ENCODE results near the gene VAC14.
"Not testable (repeated sequence)": the region's sequence is repeated elsewhere in the genome, so short reads cannot be mapped to it uniquely, and the experiment has no call there.

VAC14 gene

GRCh38 chr16:70800781-70801480, at the start of gene VAC14:
VAC14 (minus strand) TSS chr16:70801158; CDS start chr16:70800900, 258 bp downstream.
- DNase-seq, result peak; percentile 71 to 80

GRCh38 chr16:70823498-70824118, 22.6 kb upstream of the VAC14 start:
- DNase-seq, result not testable (repeated sequence)

- not testable (repeated sequence) for DNase-seq
These were observed 21.8 kb upstream of the VAC14 start for GRCh38 chr16:70822734-70823133.

- not testable (repeated sequence) for DNase-seq
These were observed 17.1 kb upstream of the VAC14 start for GRCh38 chr16:70818088-70818487.

- DNase-seq, result no peak
These were observed 8.6 kb upstream of the VAC14 start for GRCh38 chr16:70809392-70810060.

- DNase-seq, result no peak
These were observed 7.4 kb upstream of the VAC14 start for GRCh38 chr16:70808371-70808770.

GRCh38 chr16:70805787-70806186, 4.8 kb upstream of the VAC14 start:
- no peak for DNase-seq

- no peak for DNase-seq
These were observed 4.4 kb upstream of the VAC14 start for GRCh38 chr16:70805380-70805779.

- no peak for DNase-seq
These were observed 3.8 kb upstream of the VAC14 start for GRCh38 chr16:70804734-70805169.

GRCh38 chr16:70804153-70804733, 3.3 kb upstream of the VAC14 start:
- DNase-seq, result no peak

GRCh38 chr16:70803319-70803718, 2.4 kb upstream of the VAC14 start:
- DNase-seq, result no peak

GRCh38 chr16:70801611-70802010, 653 bp upstream of the VAC14 start:
- no peak for DNase-seq

- DNase-seq, result no peak
These were observed 647 bp downstream of the VAC14 start for GRCh38 chr16:70800311-70800710.

- DNase-seq, result no peak
These were observed 4.7 kb downstream of the VAC14 start for GRCh38 chr16:70796301-70796700.

GRCh38 chr16:70795296-70795912, 5.6 kb downstream of the VAC14 start:
- DNase-seq, result no peak

GRCh38 chr16:70793851-70794502, 7.0 kb downstream of the VAC14 start:
- DNase-seq, result no peak

GRCh38 chr16:70790815-70791214, 10.1 kb downstream of the VAC14 start:
- DNase-seq, result no peak

- DNase-seq, result no peak
These were observed 11.1 kb downstream of the VAC14 start for GRCh38 chr16:70789595-70790447.

GRCh38 chr16:70788668-70789594, 12.0 kb downstream of the VAC14 start:
- no peak for DNase-seq

- no peak for DNase-seq
These were observed 14.8 kb downstream of the VAC14 start for GRCh38 chr16:70786020-70786755.
